ENCODE data around the gene EXOSC7. TPM values are rescaled to one million over a fixed set of nuclear protein-coding genes. Genes with fewer than 3 reads are reported as not detected.

The EXOSC7 gene
- total and polyA plus RNA-seq, 2 of the 4 experiments (the other 2 are of a cell fraction): 61.6 to 62.2 TPM

DNA sequence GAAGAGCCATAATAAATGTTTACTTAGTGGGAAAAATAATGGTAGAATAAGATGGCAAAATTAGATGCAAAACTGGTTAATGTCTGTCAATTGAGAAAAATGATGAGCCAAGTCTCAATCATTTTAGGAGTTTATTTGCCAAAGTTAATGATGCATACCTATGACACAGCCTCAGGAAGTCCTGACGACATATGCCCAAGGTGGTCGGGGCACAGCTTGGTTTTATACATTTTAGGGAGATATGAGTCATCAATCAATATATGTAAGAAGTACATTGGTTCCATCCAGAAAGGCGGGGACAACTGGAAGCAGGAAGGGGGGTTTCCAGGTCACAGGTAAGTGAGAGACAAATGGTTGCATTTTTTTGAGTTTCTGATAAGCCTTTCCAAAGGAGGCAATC lies 81.5 kb downstream of the EXOSC7 start:
- Histone ChIP-seq H4K5ac (ENCODE audit: low read depth, low read length) (peak overlapping the region; percentile 84), H4K91ac (ENCODE audit: insufficient read depth, low read depth, low read length) (peak overlapping the region; percentile 96), H2BK120ac (ENCODE audit: low read depth, low read length) (peak overlapping the region; percentile 99), H3K4me2 (ENCODE audit: low read depth, low read length) (no peak overlapping the region), H4K20me1 (ENCODE audit: insufficient read depth, low read length) (no peaks in the 10 kb centered on the region), H3K14ac (replicated peaks; ENCODE audit: low read depth, low read length) (peak overlapping the region; percentile 72; the same call in 1 of the 2 replicates), H3K79me1 (ENCODE audit: low read depth in 1 of 2, low read length in 2 of 2) (peaks cover 4 to 33% of the 10 kb centered on the region in 2 experiments), H2BK5ac (ENCODE audit: low read depth, low read length, poor library complexity, severe bottlenecking) (peak overlapping the region; percentile 99), H2AK5ac (ENCODE audit: low read depth, low read length) (peak overlapping the region; percentile 78), H3K36me3 (ENCODE audit: control insufficient read depth, insufficient read depth, low read length) (no peaks in the 10 kb centered on the region), H3K4me3 (ENCODE audit: insufficient read depth, low read depth, low read length) (no peak overlapping the region), H2AFZ (replicated peaks; ENCODE audit: low read length, poor library complexity) (no peak overlapping the region), H2AK9ac (replicated peaks; ENCODE audit: low read depth, low read length, poor library complexity) (no peak overlapping the region), H3K9me1 (ENCODE audit: insufficient read depth, low read length) (peaks cover 30% of the 10 kb centered on the region), H3K27me3 (ENCODE audit: control insufficient read depth, insufficient read depth, low read length) (no peaks in the 10 kb centered on the region), H3K56ac (ENCODE audit: extremely low read depth, insufficient read depth, low read length) (0 out of 2 replicates have a peak overlapping the region, but pooled peaks have one; percentile 23), H2BK20ac (ENCODE audit: low read depth, low read length) (peak overlapping the region; percentile 86; the same call in 1 of the 2 replicates), H4K8ac (ENCODE audit: low read depth in 2 of 2, low read length in 2 of 2) (peak overlapping the region; percentile 61 to 93), H3K23ac (ENCODE audit: low read depth, low read length) (peak overlapping the region; percentile 24; the same call in 1 of the 2 replicates), H3K4ac (ENCODE audit: low read depth, low read length) (peak overlapping the region; percentile 84), H3K9me3 (ENCODE audit: control insufficient read depth, insufficient read depth, low read length) (no peaks in the 10 kb centered on the region), H3K18ac (ENCODE audit: low read depth, low read length) (peak overlapping the region; percentile 97), H2BK15ac (ENCODE audit: low read depth, low read length) (peak overlapping the region; percentile 76; the same call in 2 of the 3 replicates), H3K9ac (ENCODE audit: low read depth, low read length) (no peak overlapping the region), H3K27ac (ENCODE audit: insufficient read depth, low read length) (peak overlapping the region; percentile 98; the same call in 1 of the 2 replicates), H3K4me1 (ENCODE audit: control insufficient read depth, insufficient read depth, low read length) (peaks cover 35% of the 10 kb centered on the region)
- ChIA-PET POLR2A (ENCODE audit: unreplicated experiment) (interaction anchor here (0.6 kb wide), 1 partner anchor 11 kb away, joined by 4 read pairs; no protein-coding TSS in a partner anchor), CTCF (no interaction called here)
- intact Hi-C loops (cut with micrococcal nuclease) (loop anchor here (5.0 kb wide), 2 partner anchors 65 to 450 kb away; no protein-coding TSS in a partner anchor), in situ Hi-C loops (cut with MboI; ENCODE audit: low sequenced_read_pairs) (loop anchor here (5.0 kb wide), 1 partner anchor 65 kb away; no protein-coding TSS in a partner anchor), dilution Hi-C loops (cut with HindIII; ENCODE audit: low sequenced_read_pairs, unreplicated experiment) (no loop called here)
- DNase-seq (no peak), ATAC-seq (ENCODE audit: low read depth) (no peak)
- no TSS peak for BruUV-seq (replicated peaks)
- TF ChIP-seq FOS (IDR thresholded peaks at IDR 0.05; ENCODE audit: low read depth, low read length) (0 out of 2 replicates have a peak, but pooled peaks have one; percentile 13), CEBPB (IDR thresholded peaks at IDR 0.05; ENCODE audit: low read depth, low read length) (no peak)
- no CpG with 5 or more reads among the region's 3 CpGs for WGBS, 2 experiments (ENCODE audit: extremely low coverage in 2 of 2, insufficient read length in 1 of 2)

Data from IMR-90 (cell line).